ENCODE results near the gene CDK15. TPM values are rescaled to one million over a fixed set of nuclear protein-coding genes. Genes with fewer than 3 reads are reported as not detected.

Gene CDK15
- total RNA-seq, result not detected in 2 replicates
- total RNA-seq (2013), result 0.02 TPM
- not detected in 2 replicates for polyA plus RNA-seq
- polyA minus RNA-seq, result not detected in 2 replicates

- no peaks in the 10 kb centered on the region for H4K20me1 ChIP-seq (ENCODE audit: control insufficient read depth, insufficient read depth, low read length, poor library complexity, severe bottlenecking)
- no peak for ATAC-seq (ENCODE audit: low read depth)
- peaks cover 0 to under 1% (median 0%) of the 10 kb centered on the region in 3 donors for H3K9me3 ChIP-seq (ENCODE audit: control extremely low read depth in 1 of 3, control insufficient read depth in 2 of 3, insufficient read depth in 1 of 3, low read length in 2 of 3)
- H3K4me1 ChIP-seq (ENCODE audit: control insufficient read depth in 2 of 2, insufficient read depth in 2 of 2, low read length in 2 of 2), result no peaks in the 10 kb centered on the region
- peak within 1 kb of the TSS; percentile 32 for H2AFZ ChIP-seq (ENCODE audit: insufficient read depth, low read depth, low read length, poor library complexity, severe bottlenecking)
- no peaks in the 10 kb centered on the region for H3K36me3 ChIP-seq (replicated peaks in 1 of 2; ENCODE audit: control extremely low read depth in 1 of 2, control insufficient read depth in 1 of 2, extremely low read depth in 1 of 2, insufficient read depth in 2 of 2, low read length in 1 of 2)
- H3K27me3 ChIP-seq (replicated peaks in 1 of 4; ENCODE audit: control extremely low read depth in 1 of 4, control insufficient read depth in 3 of 4, insufficient read depth in 4 of 4, low read length in 3 of 4), result peaks cover 0 to 2% (median 0%) of the 10 kb centered on the region in 4 experiments
- 95% methylated on average over 8 of the region's 10 CpGs for WGBS (ENCODE audit: insufficient coverage)
- no peaks in the 10 kb centered on the region for H3K79me2 ChIP-seq (ENCODE audit: control insufficient read depth, insufficient read depth, low read length)
- Mint-ChIP-seq H3K27ac (no peak within 1 kb of the TSS), H3K9me3 (ENCODE audit: insufficient read depth) (no peaks in the 10 kb centered on the region), H3K4me3 (no peak within 1 kb of the TSS), H3K27me3 (peaks cover 24% of the 10 kb centered on the region), H3K4me1 (no peaks in the 10 kb centered on the region)
- TF ChIP-seq EZH2 (IDR thresholded peaks at IDR 0.05; ENCODE audit: borderline replicate concordance, insufficient read depth, low read depth, low read length, poor library complexity, severe bottlenecking) (no peak), CTCF (IDR thresholded peaks at IDR 0.05) (no peak)
- no peak within 1 kb of the TSS for H3K9ac ChIP-seq (ENCODE audit: low read length)
- H3K4me2 ChIP-seq (replicated peaks; ENCODE audit: low read depth, low read length, poor library complexity, severe bottlenecking), result no peak within 1 kb of the TSS
- POLR2A ChIA-PET, result no interaction called here
- intact Hi-C loops (cut with micrococcal nuclease), result no loop called here
- DNase-seq, result no peak
- no peak within 1 kb of the TSS for H3K27ac ChIP-seq (ENCODE audit: low read length in 2 of 2)
- CTCF ChIA-PET, result no interaction called here
- H3K4me3 ChIP-seq (ENCODE audit: control extremely low read depth in 1 of 5, extremely low read depth in 1 of 5, insufficient read depth in 1 of 5, low read depth in 2 of 5, low read length in 4 of 5), result no peak within 1 kb of the TSS
These were observed at the start of gene CDK15 for GRCh38 chr2:201806442-201807170. CDK15 (plus strand) TSS chr2:201806537; CDS start chr2:201806665, 128 bp downstream.

GRCh38 chr2:201758234-201758633, 48.1 kb upstream of the CDK15 start:
- Histone ChIP-seq H4K20me1 (ENCODE audit: control insufficient read depth, insufficient read depth, low read length, poor library complexity, severe bottlenecking) (no peaks in the 10 kb centered on the region), H3K79me2 (ENCODE audit: control insufficient read depth, insufficient read depth, low read length) (no peaks in the 10 kb centered on the region), H3K27ac (ENCODE audit: low read length in 2 of 2) (no peak overlapping the region), H3K4me2 (replicated peaks; ENCODE audit: low read depth, low read length, poor library complexity, severe bottlenecking) (no peak overlapping the region), H3K36me3 (replicated peaks in 1 of 2; ENCODE audit: control extremely low read depth in 1 of 2, control insufficient read depth in 1 of 2, extremely low read depth in 1 of 2, insufficient read depth in 2 of 2, low read length in 1 of 2) (peaks cover 3 to 7% of the 10 kb centered on the region in 2 experiments), H3K4me3 (ENCODE audit: control extremely low read depth in 1 of 5, extremely low read depth in 1 of 5, insufficient read depth in 1 of 5, low read depth in 2 of 5, low read length in 4 of 5) (no peak overlapping the region), H3K9me3 (ENCODE audit: control extremely low read depth in 1 of 3, control insufficient read depth in 2 of 3, insufficient read depth in 1 of 3, low read length in 2 of 3) (no peaks in the 10 kb centered on the region), H3K4me1 (ENCODE audit: control insufficient read depth in 2 of 2, insufficient read depth in 2 of 2, low read length in 2 of 2) (no peaks in the 10 kb centered on the region), H2AFZ (ENCODE audit: insufficient read depth, low read depth, low read length, poor library complexity, severe bottlenecking) (no peak overlapping the region), H3K9ac (ENCODE audit: low read length) (no peak overlapping the region), H3K27me3 (replicated peaks in 1 of 4; ENCODE audit: control extremely low read depth in 1 of 4, control insufficient read depth in 3 of 4, insufficient read depth in 4 of 4, low read length in 3 of 4) (no peaks in the 10 kb centered on the region)
- intact Hi-C loops (cut with micrococcal nuclease), result no loop called here
- no peak for TF ChIP-seq EZH2 (IDR thresholded peaks at IDR 0.05; ENCODE audit: borderline replicate concordance, insufficient read depth, low read depth, low read length, poor library complexity, severe bottlenecking)
- no peak for TF ChIP-seq CTCF (IDR thresholded peaks at IDR 0.05)
- Mint-ChIP-seq H3K27me3 (no peaks in the 10 kb centered on the region), H3K4me1 (no peaks in the 10 kb centered on the region), H3K4me3 (no peak overlapping the region), H3K9me3 (ENCODE audit: insufficient read depth) (no peaks in the 10 kb centered on the region), H3K27ac (no peak overlapping the region)
- ChIA-PET POLR2A (no interaction called here), CTCF (no interaction called here)
- DNase-seq (no peak), ATAC-seq (ENCODE audit: low read depth) (no peak)
- WGBS (ENCODE audit: insufficient coverage), result no CpG with 5 or more reads among the region's 1 CpG

Measured in B cell (primary cell).